Right renal cortex interstitium (tissue), 3 donors: ENCODE measurements around the gene ACAD11. TPM values are rescaled to one million over a fixed set of nuclear protein-coding genes. Genes with fewer than 3 reads are reported as not detected.

Experiments
- DNase-seq, 3 donors: peaks; one replicate each; pipeline ENCODE4 v3.0.0-alpha.2; 2013; ENCODE audit warnings: low read depth in 3 of 3, low spot score in 2 of 3
- polyA plus RNA-seq, 3 donors: library from polyadenylated mRNA; unstranded; fragments of 120-200 nt; gene quantifications; one replicate each; pipeline ENCODE4 v1.2.1, GENCODE V29; 2013; ENCODE audit not compliant: insufficient read length in 3 of 3

The ACAD11 gene
- 10 to 100 TPM; 30.9 to 46.6 (median 33.8) TPM for polyA plus RNA-seq

GRCh38 chr3:132659365-132660051 is at the start of gene ACAD11:
Gene ACAD11, minus strand, starts transcription at chr3:132659809. Its CDS starts 58 bp downstream, at chr3:132659751.
- DNase-seq: peak; percentile 50 to 65 (median 65)

GRCh38 chr3:132703733-132704132 is 44.1 kb upstream of the ACAD11 start:
- no peak for DNase-seq

GRCh38 chr3:132695422-132695821 is 35.8 kb upstream of the ACAD11 start:
- no peak for DNase-seq

- no peak for DNase-seq
These were observed 35.4 kb upstream of the ACAD11 start for GRCh38 chr3:132694991-132695390.

DNA sequence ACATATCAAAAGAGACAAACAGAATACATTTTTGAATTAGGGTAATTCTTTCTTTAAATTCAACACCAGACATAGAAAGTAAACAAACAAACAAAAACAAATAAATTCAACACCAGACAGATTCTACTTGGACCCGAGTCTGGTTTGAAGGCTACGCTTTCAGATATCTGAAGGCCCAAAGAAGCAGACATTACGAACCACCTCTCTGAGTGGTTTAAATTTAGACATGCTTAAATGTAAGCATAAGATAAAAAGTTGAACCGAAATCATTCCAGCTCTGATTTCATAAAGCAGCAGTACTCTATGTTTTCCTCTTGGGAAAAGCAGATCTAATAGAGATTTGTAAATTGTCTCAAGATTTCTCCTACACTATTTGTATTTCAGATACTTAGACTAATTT is 30.4 kb upstream of the ACAD11 start:
- DNase-seq: no peak

GRCh38 chr3:132682201-132682600 is 22.6 kb upstream of the ACAD11 start:
- no peak for DNase-seq

DNA sequence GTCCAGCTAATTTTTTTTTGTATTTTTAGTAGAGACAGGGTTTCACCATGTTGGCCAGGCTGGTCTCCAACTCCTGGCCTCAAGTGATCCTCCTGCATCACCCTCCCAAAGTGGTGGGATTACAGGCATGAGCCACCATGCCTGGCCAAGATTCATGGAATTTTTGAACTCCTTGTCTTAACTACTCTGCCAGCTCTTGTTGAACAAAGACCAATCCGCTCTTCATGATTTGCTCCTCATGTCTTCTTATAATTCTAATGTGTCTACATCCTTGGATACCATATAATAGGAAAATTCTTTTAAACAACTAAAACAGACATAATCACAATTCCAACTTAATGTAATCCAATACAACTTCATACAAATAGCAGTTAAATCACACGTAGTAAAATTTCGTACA is 21.8 kb upstream of the ACAD11 start:
- DNase-seq: no peak

GRCh38 chr3:132679911-132680310 is 20.3 kb upstream of the ACAD11 start:
- no peak for DNase-seq

DNA sequence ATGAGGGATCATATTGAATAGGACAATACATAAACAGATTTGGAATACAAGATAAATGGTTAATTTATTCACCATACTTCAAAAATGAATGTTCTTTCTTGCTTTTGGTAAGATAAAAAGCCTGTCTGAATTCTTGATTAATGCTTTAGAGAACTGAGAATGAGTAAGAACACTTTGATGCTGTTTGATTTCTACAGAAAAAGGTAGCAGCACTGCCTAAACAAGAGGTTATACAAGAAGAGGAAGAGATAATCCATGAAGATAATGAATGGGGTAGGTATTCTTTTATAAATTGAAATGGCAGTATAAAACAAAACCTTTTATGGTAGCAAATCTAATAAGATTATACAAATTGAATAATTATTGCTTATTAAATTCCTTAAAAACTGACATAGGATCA is 15.8 kb upstream of the ACAD11 start:
- no peak for DNase-seq

DNA sequence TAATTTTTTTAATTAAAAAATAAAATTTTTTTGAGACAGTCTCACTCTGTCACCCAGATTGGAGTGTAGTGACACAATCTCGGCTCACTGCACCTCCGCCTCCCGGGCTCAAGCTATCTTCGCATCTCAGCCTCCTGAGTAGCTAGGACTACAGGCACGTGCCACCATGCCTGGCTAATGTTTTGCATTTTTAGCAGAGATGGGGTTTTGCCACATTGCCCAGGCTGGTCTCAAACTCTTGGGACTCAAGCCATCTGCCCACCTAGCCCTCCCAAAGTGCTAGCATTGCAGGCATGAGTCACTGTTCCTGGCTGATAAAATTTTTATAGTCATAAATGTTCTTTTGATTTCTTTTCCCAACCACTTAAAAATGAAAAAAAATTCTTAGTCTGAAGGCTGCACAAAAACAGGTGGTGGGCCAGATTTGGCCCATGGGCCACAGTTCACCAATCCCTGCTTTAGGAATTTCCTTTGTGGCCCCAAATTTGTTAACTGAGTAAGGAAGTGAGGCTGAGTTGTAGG is 9.7 kb upstream of the ACAD11 start:
- DNase-seq: no peak

DNA sequence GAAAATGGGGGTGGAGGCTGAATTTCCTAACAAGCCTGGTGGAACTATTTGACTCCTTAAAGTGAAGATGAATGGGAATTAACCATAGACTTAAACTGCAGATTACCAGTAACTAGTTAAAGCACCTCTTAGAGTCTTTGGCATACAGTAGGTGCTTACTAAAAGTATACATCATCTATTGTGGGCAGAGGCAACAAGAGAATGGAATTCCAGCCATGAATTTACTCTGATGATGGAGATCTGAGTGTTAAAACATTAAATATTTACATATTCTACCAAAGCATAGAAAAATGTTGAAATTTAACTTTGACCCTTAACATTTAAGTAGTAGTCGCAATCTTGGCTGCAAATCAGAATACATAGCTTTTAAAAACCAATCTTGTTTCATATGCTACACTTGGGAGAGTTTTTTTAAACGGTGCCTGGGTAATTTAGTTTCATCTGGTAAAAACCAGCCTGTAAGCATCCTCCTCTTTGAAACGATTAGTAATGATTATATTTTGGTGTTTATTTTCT is 5.7 kb upstream of the ACAD11 start:
- no peak for DNase-seq

- no peak for DNase-seq
These were observed 2.6 kb upstream of the ACAD11 start for GRCh38 chr3:132662212-132662611.

DNA sequence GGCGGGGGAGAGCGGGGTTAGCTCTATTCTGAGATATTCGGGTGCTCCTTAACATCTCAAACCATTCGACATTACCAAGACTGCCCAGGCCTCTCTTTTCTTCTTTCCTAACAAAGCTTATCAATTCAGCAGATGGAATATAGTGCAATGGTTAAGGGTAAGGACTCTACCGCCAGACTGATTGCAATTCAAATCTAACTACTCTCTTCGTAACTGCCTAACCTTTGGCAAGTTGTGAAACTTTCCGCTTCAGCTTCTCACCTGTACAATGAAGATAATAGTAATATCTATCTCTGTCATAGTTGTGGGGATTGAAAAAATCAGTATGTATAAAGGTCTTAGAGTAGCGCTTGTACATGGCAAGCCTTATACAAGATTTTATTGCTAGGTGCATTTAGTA is 1.5 kb upstream of the ACAD11 start:
- DNase-seq: no peak

GRCh38 chr3:132660811-132661070 is 1.1 kb upstream of the ACAD11 start:
- DNase-seq: peak in 1 of 3 donors; percentile 29

- peak in 2 of 3 donors; percentile 64 to 83 for DNase-seq
These were observed 622 bp upstream of the ACAD11 start, which contains the start of gene UBA5 for GRCh38 chr3:132660052-132660810. Gene UBA5, plus strand, starts transcription at chr3:132660329. Its CDS starts 209 bp downstream, at chr3:132660538.

DNA sequence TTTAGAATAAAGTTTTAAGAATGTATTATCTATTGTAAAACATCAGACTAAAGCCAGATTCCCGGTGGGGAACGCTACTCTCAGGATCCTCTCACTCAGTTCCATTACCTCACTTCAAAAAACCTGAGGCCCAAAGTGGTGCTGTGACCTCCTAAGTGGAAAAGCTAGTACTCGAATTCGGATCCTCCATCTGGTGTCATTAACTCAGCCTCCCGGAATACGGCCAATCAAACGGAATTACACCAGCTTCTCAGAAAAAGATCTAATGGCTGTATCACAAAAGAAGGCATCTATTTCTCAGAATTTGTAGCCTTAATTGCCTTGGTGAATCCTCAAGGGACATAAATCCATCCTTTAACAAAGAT is 627 bp downstream of the ACAD11 start:
- no peak for DNase-seq

GRCh38 chr3:132657869-132658747 is 1.5 kb downstream of the ACAD11 start:
- DNase-seq: no peak

- no peak for DNase-seq
These were observed 4.1 kb downstream of the ACAD11 start for GRCh38 chr3:132655471-132655870.

DNA sequence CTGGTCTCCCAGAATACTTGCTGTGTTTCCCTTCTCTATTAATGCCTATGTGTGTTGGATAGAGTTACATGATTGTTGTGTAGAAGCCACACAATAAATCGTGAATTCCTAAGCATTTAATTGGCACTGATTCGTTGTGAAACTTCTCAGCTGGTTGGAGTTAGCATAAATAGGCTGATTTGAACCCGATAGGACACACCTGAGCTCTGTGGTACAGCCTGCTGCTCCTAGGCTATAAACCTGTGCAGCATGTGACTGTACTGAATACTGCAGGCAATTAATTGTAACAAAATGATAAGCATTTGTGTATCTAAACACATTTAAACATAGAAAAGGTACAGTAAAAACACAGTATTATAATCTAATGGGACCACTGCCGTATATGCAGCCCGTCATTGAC is 4.9 kb downstream of the ACAD11 start:
- no peak for DNase-seq

GRCh38 chr3:132654190-132654589 is 5.4 kb downstream of the ACAD11 start:
- DNase-seq: no peak
